OCI-LY3 (cell line): ENCODE results near the gene GRIK4.
"Not testable (repeated sequence)": the region's sequence is repeated elsewhere in the genome, so short reads cannot be mapped to it uniquely, and the experiment has no call there.

ENCODE experiments used
- H2AFZ ChIP-seq: fragments of 200-600, 300-600 bp; shearing (Covaris generic); 2 replicates; pipeline ENCODE4 v1.6.0; 2014; ENCODE audit warnings: antibody characterized with exemption, low read depth, low read length
- H3K27ac ChIP-seq: fragments of 200-600, 300-600 bp; sonication (generic); 2 replicates; pipeline ENCODE4 v1.5.1; 2014; ENCODE audit warnings: mild to moderate bottlenecking, low read length, moderate library complexity, mixed read lengths
- H3K27me3 ChIP-seq: fragments of 200-600, 300-600 bp; sonication (generic); 2 replicates; pipeline ENCODE4 v1.6.1; 2014; ENCODE audit warnings: low read depth, low read length, mixed read lengths
- H3K36me3 ChIP-seq: fragments of 200-600, 300-600 bp; sonication (generic); replicated peaks from 2 replicates; pipeline ENCODE3; 2014; ENCODE audit warnings: low read depth, low read length, mixed read lengths
- H3K4me1 ChIP-seq: fragments of 300-600, 200-600 bp; sonication (generic); 2 replicates; pipeline ENCODE4 v1.6.1; 2014; ENCODE audit warnings: low read length, mixed read lengths
- H3K4me2 ChIP-seq: fragments of 200-600, 300-600 bp; sonication (generic); 2 replicates; pipeline ENCODE4 v1.6.1; 2014; ENCODE audit warnings: low read length, mixed read lengths
- H3K4me3 ChIP-seq: fragments of 300-600, 200-600 bp; sonication (generic); 2 replicates; pipeline ENCODE4 v1.5.1; 2014; ENCODE audit warnings: antibody characterized with exemption, mild to moderate bottlenecking, low read length, moderate library complexity
- H3K79me2 ChIP-seq: fragments of 300-600, 200-600 bp; shearing (Covaris generic); 2 replicates; pipeline ENCODE4 v1.6.1; 2014; ENCODE audit warnings: mild to moderate bottlenecking, low read length, mixed read lengths
- H3K9ac ChIP-seq: fragments of 300-600, 200-600 bp; shearing (Covaris generic); 2 replicates; pipeline ENCODE4 v1.6.0; 2014; ENCODE audit warnings: mild to moderate bottlenecking, low read length, moderate library complexity
- H3K9me3 ChIP-seq: fragments of 200-600, 300-600 bp; shearing (Covaris generic); 2 replicates; pipeline ENCODE4 v1.6.1; 2014; ENCODE audit warnings: low read length, mixed read lengths; ENCODE audit not compliant: insufficient read depth
- H4K20me1 ChIP-seq: fragments of 200-600, 300-600 bp; sonication (generic); 2 replicates; pipeline ENCODE4 v1.6.1; 2016; ENCODE audit warnings: low read length, mixed read lengths; ENCODE audit not compliant: insufficient read depth
- CTCF ChIP-seq: fragments of 200-600, 300-600 bp; sonication (generic); IDR thresholded peaks from 2 replicates; pipeline ENCODE4 v1.5.1; 2014; ENCODE audit warnings: antibody characterized with exemption, low read length, low read depth
- EZH2phosphoT487 ChIP-seq: fragments of 200-600 bp; shearing (Covaris generic); IDR thresholded peaks from 2 replicates; pipeline ENCODE4 v1.6.1; 2018; ENCODE audit warnings: antibody characterized with exemption, mixed run types, low read depth

GRIK4 gene

GRCh38 chr11:120618399-120618798 lies 106.9 kb downstream of the GRIK4 start:
- Histone ChIP-seq H3K79me2 (no peaks in the 10 kb centered on the region), H3K9ac (no peak overlapping the region), H3K4me1 (peaks cover 11% of the 10 kb centered on the region), H3K27ac (no peak overlapping the region), H3K9me3 (no peaks in the 10 kb centered on the region), H2AFZ (no peak overlapping the region), H4K20me1 (no peaks in the 10 kb centered on the region), H3K4me3 (no peak overlapping the region), H3K4me2 (no peak overlapping the region), H3K36me3 (no peaks in the 10 kb centered on the region), H3K27me3 (no peaks in the 10 kb centered on the region)
- TF ChIP-seq EZH2phosphoT487 = no peak
- TF ChIP-seq CTCF = no peak

GRCh38 chr11:120622189-120622875 lies 110.8 kb downstream of the GRIK4 start:
- H3K4me2 ChIP-seq = no peak overlapping the region
- H2AFZ ChIP-seq = no peak overlapping the region
- TF ChIP-seq CTCF = peak; percentile 48
- no peak for TF ChIP-seq EZH2phosphoT487
- H3K79me2 ChIP-seq = no peaks in the 10 kb centered on the region
- H3K9me3 ChIP-seq = no peaks in the 10 kb centered on the region
- H3K27ac ChIP-seq = no peak overlapping the region
- H3K27me3 ChIP-seq = no peaks in the 10 kb centered on the region
- no peaks in the 10 kb centered on the region for H3K36me3 ChIP-seq
- peaks cover 3% of the 10 kb centered on the region; the same call in 1 of the 2 replicates for H3K4me1 ChIP-seq
- H3K4me3 ChIP-seq = no peak overlapping the region
- no peaks in the 10 kb centered on the region for H4K20me1 ChIP-seq
- no peak overlapping the region for H3K9ac ChIP-seq

GRCh38 chr11:120624992-120625391 lies 113.4 kb downstream of the GRIK4 start:
- not testable (repeated sequence) for H3K79me2 ChIP-seq

GRCh38 chr11:120625565-120625964 lies 114.0 kb downstream of the GRIK4 start:
- Histone ChIP-seq H3K36me3 (no peaks in the 10 kb centered on the region), H3K4me3 (no peak overlapping the region), H3K4me1 (peaks cover 3% of the 10 kb centered on the region; the same call in 1 of the 2 replicates), H3K27ac (no peak overlapping the region), H3K9me3 (no peaks in the 10 kb centered on the region), H3K9ac (no peak overlapping the region), H4K20me1 (no peaks in the 10 kb centered on the region), H3K79me2 (no peaks in the 10 kb centered on the region), H3K4me2 (no peak overlapping the region), H2AFZ (no peak overlapping the region), H3K27me3 (no peaks in the 10 kb centered on the region)
- TF ChIP-seq CTCF = no peak
- TF ChIP-seq EZH2phosphoT487 = no peak

More at GRCh38 chr11:120624992-120625391, 113.4 kb downstream of the GRIK4 start:
- H3K27ac ChIP-seq, H4K20me1 ChIP-seq, H3K27me3 ChIP-seq, H3K9me3 ChIP-seq, H3K4me2 ChIP-seq, H2AFZ ChIP-seq, H3K4me1 ChIP-seq, H3K4me3 ChIP-seq, H3K9ac ChIP-seq, H3K36me3 ChIP-seq: not testable (repeated sequence)
